Measurements from ENCODE around the gene RNF152.
"Not testable (repeated sequence)": the region's sequence is repeated elsewhere in the genome, so short reads cannot be mapped to it uniquely, and the experiment has no call there.

RNF152 gene

GRCh38 chr18:61808286-61808685 is 84.5 kb downstream of the RNF152 start:
- DNase-seq: no peak

DNA sequence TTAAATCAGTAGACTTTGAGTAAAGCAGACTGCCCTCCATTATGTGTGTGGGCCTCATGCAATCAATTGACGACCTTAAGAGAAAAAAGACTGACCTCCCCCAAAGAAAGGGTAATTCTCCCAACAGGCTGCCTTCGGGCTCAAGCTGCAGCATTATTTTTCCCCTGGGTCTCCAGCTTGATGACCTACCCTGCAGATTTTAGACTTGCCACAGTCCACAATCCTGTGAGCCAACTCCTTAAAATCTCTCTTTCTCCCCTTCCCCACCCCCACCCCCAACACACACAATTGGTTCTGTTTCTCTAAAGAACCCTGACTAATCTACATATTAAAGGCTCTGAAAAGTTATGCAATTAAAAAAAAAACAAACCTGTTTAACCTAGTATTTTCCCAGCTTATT is 89.4 kb downstream of the RNF152 start:
- no peak for DNase-seq

DNA sequence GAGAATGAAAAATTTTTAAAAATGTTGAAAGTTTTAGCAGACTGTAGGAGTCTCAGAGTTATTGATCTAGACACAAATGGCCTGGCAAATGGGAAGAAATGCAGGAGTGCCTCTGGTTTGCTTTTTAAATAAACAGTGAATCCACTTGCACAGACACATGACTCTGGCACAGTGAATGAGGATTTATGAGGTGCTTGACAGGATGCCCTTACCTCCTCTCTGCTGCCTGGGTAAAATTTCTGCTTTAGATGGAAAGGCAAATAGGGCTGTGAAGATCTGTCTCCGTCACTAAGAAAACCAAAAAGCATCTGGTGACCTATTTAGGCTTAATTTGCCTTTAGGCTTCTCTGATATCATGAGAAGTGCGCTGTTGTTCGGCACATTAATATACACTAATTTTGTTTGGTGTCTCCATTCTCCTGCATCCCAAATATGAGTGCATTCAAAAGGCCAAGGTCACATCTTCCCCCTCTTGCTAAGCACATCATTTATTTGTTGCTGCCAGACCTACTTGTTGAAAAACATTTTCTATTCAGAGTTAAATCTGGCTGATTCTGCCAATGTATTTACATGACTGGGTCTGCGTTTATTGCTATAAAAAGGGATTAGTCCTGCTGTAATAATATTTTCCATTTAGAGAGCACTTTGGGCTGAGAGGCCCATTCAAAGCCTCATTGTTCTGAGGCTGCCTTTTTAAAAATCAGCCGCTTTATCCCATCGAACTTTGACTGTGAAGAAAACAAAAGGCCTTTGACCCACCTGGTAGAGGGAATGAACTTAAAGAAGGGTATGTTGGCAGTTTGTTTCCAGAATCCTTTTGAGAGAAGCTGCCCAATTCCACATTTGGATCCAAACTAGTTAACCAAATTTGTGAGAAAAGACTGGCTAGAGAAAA is 94.9 kb downstream of the RNF152 start:
- no peak for DNase-seq

- DNase-seq: no peak
Measured at GRCh38 chr18:61791031-61791430, 101.8 kb downstream of the RNF152 start.

- DNase-seq: not testable (repeated sequence)
Measured at GRCh38 chr18:61787011-61787670, 105.7 kb downstream of the RNF152 start.

GRCh38 chr18:61785588-61785987 is 107.2 kb downstream of the RNF152 start:
- DNase-seq: no peak

- DNase-seq: no peak
Measured at GRCh38 chr18:61784834-61785233, 108.0 kb downstream of the RNF152 start.

- DNase-seq: no peak
Measured at GRCh38 chr18:61782545-61782944, 110.3 kb downstream of the RNF152 start.

DNA sequence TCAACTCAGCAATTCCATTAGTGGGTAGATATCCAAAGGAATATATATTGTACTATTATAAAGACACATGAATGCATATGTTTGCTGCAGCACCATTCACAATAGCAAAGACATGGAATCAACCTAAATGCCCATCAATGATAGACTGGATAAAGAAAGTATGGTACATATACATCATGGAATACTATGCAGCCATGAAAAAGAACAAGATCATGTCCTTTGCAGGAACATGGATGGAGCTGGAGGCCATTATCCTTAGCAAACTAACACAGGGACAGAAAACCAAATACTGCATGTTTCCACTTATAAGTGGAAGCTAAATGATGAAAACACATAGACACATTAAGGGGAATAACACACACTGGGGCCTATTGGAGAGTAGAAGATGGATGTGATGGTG is 116.6 kb downstream of the RNF152 start:
- not testable (repeated sequence) for DNase-seq

- no peak for DNase-seq
Measured at GRCh38 chr18:61774846-61775245, 118.0 kb downstream of the RNF152 start.

DNA sequence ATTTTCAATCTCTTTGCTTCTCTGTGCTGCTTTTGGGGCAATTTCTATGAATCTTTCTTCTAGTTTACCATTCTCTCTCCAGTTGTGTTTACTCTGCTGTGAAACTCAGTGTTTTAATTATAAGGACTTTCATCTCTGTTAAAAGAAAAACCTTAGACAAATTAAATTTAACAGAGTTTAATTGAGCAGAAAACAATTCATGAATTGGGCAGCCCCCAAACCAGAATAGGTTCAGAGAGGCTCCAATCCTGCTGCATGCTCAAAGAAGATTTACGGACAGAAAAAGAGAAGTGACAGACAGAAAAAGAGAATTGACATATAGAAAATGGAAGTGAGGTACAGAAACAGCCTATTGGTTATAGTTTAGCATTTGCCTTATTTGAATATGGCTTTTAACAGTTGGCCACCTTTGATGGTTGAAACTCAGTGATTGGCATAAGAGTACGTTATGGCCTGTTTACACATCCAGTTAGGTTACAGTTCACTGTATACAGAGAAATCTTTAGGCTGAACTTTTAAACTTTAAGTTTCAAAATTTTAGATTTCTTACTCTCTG is 120.4 kb downstream of the RNF152 start:
- DNase-seq: no peak

DNA sequence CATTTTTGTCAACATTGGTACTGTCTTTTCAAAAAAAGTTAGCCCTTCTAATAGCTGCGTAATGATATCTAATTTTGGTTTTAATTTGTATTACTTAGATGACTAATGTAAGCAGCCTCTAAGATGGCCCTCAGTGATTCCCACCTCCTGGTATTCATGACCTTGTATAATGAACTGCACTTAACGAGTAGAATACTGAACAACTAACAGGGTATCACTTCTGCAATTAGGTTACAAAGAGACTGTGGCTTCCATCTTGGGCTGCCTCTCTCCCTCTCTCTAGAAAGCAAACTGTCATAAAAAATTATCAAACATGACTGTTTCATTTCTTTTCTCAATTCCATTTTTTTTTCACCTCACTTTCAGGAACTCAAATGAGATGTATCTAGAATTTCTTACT is 120.9 kb downstream of the RNF152 start:
- no peak for DNase-seq

DNA sequence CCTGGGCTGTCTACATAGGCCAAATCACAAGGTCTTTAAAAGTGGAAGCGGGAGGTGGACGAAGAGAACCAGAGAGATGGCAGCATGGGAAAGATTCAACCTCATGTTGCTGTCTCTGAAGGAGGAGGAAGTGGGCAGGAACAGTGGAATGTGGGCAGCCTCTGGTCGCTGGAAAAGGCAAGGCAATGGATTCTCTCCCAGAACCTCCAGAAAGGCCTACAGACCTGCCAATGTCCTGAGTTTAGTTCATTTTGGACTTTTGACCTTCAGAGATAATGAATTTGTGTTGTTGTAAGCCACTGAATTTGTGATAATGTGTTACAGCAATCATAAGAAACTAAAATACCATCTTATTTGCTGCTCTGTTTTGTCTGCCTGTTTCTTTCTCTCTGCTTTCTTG is 122.5 kb downstream of the RNF152 start:
- no peak for DNase-seq

DNA sequence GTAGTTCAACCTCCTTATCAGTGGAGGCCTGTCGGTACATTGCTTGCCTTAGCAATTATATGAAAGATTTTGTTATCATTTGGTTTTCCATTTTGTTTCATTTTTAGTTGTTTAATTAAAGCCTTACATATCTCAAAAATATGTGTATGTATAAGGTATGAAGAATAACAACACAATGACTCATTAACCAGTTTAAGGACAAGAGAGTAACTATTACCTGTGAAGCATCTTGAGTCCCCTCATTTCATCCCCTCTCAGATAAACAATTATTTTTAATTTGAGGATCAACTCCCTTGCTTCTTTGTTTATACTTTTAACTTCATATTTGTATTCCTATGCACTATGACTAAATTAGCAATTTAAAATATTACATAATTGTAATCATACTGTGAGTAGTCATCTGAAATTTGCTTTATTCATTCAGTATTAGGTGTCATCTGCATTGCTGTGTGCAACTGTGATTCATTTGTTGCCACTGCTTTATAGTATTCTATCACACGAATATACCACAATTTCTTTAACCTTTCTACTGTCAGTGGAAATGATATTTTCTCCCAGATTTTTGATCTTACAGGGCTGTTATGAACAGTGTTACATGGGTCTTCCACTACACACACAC is 126.4 kb downstream of the RNF152 start:
- no peak for DNase-seq

DNA sequence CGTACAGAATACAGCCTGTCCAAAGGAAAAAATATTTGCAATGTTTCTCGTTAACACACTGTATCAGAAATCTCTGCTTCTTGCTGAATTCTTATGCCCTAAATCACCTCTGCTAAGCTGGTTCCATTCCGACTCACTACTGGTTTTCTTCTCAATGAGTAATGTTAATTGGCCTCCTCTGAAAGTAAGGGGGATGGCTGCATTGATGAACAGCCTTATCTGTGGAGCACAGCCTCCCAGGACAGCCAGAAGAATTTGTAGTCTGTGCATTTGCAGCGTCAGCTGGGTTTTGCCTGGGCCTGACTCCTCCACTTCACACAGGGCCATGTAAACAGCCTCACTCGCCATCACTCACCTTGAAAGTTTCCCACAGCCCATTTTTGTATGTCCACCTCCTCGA is 127.7 kb downstream of the RNF152 start:
- DNase-seq: no peak

DNA sequence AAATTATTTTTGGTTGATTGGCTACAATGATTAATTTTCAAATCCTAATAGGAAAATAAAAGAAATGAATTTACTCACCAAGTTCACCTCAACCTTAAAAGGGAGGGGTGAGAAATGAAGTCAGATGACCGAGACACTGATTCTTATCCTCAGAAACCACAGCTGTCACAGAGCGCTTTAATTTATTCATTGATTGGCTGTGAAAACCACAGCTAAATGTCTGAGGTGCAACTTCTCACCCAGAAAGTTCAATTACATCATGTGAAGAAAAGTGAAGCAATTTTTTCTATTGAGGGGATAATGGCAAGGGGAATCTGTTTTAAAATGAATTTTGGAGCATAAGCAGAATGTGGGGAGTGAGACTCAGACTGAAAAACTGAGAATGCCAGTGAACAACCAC is 128.4 kb downstream of the RNF152 start:
- peak in 1 of 2 donors; percentile 14 for DNase-seq

DNA sequence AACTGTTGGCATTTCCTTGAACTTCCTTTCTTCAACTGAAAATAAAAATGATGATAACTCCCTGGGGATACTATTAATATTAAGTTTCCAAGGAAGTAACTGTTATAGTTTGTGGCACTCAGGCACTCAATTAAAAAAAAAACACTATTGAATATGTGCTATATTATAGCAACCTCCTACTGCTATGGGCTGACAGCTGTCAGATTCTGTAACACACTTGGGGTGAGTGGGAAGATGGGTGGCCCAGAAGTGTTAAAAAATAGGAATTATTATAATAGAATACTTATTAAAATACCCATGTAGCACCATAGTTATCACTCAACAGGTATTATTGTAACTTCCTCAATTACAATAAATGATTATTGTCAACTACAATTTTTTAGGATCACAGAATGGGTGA is 130.9 kb downstream of the RNF152 start:
- DNase-seq: no peak

Measured in CD4-positive, alpha-beta T cell treated with Interleukin-1 beta for 1 hour (primary cell).